HEK293 (cell line): ENCODE results near the gene HPSE2.

Source experiments
- EGR2 ChIP-seq: fragments of 450-650 bp; formaldehyde crosslinking; IDR thresholded peaks from 2 replicates; pipeline ENCODE4 v1.5.1; 2016; ENCODE audit warnings: low read depth, missing biosample characterization, missing genetic modification characterization
- FEZF1 ChIP-seq: fragments of 450-650 bp; formaldehyde crosslinking; IDR thresholded peaks from 2 replicates; pipeline ENCODE4 v1.5.1; 2016; ENCODE audit warnings: missing biosample characterization, missing genetic modification characterization
- GLIS2 ChIP-seq: fragments of 450-650 bp; formaldehyde crosslinking; IDR thresholded peaks from 2 replicates; pipeline ENCODE4 v1.5.1; 2016; ENCODE audit warnings: missing biosample characterization, missing genetic modification characterization
- HOXC10 ChIP-seq: sonication (generic); formaldehyde crosslinking; IDR thresholded peaks from 2 replicates; pipeline ENCODE4 v1.8.1; 2023; ENCODE audit warnings: mild to moderate bottlenecking, missing genetic modification reagents
- KLF7 ChIP-seq: fragments of 450-650 bp; formaldehyde crosslinking; IDR thresholded peaks from 2 replicates; pipeline ENCODE4 v1.5.1; 2016; ENCODE audit warnings: missing biosample characterization, missing genetic modification characterization, borderline replicate concordance
- KLF8 ChIP-seq: fragments of 450-650 bp; formaldehyde crosslinking; IDR thresholded peaks from 2 replicates; pipeline ENCODE4 v1.5.1; 2016; ENCODE audit warnings: missing biosample characterization, missing genetic modification characterization
- MEIS1 ChIP-seq: sonication (generic); formaldehyde crosslinking; IDR thresholded peaks from 2 replicates; pipeline ENCODE4 v1.8.1; 2022; ENCODE audit warnings: missing genetic modification reagents, mild to moderate bottlenecking, borderline replicate concordance
- SP2 ChIP-seq: fragments of 450-650 bp; formaldehyde crosslinking; IDR thresholded peaks from 2 replicates; pipeline ENCODE4 v1.5.1; 2016; ENCODE audit warnings: missing biosample characterization, missing genetic modification characterization
- SP3 ChIP-seq: fragments of 450-650 bp; formaldehyde crosslinking; IDR thresholded peaks from 2 replicates; pipeline ENCODE4 v1.5.1; 2016; ENCODE audit warnings: missing biosample characterization, missing genetic modification characterization
- YY1 ChIP-seq: fragments of 450-650 bp; formaldehyde crosslinking; IDR thresholded peaks from 2 replicates; pipeline ENCODE4 v1.5.1; 2018; ENCODE audit warnings: missing biosample characterization, missing genetic modification characterization
- ZBTB48 ChIP-seq: fragments of 450-650 bp; formaldehyde crosslinking; IDR thresholded peaks from 2 replicates; pipeline ENCODE4 v1.5.1; 2016; ENCODE audit warnings: missing biosample characterization, missing genetic modification characterization
- ZEB2 ChIP-seq: fragments of 450-650 bp; formaldehyde crosslinking; IDR thresholded peaks from 2 replicates; pipeline ENCODE4 v1.5.1; 2016; ENCODE audit warnings: missing biosample characterization, missing genetic modification characterization
- ZFHX2 ChIP-seq: fragments of 450-650 bp; formaldehyde crosslinking; conservative IDR thresholded peaks from 2 replicates; pipeline ENCODE4 v1.5.1; 2016; ENCODE audit warnings: missing biosample characterization, missing genetic modification characterization
- ZIC2 ChIP-seq: fragments of 450-650 bp; formaldehyde crosslinking; IDR thresholded peaks from 2 replicates; pipeline ENCODE4 v1.5.1; 2016; ENCODE audit warnings: missing biosample characterization, missing genetic modification characterization
- ZNF16 ChIP-seq: fragments of 450-650 bp; formaldehyde crosslinking; IDR thresholded peaks from 2 replicates; pipeline ENCODE4 v1.5.1; 2016; ENCODE audit warnings: low read depth, missing biosample characterization, missing genetic modification characterization
- ZNF221 ChIP-seq: fragments of 450-650 bp; formaldehyde crosslinking; IDR thresholded peaks from 2 replicates; pipeline ENCODE4 v1.5.1; 2017; ENCODE audit warnings: missing biosample characterization, missing genetic modification characterization, borderline replicate concordance
- ZNF248 ChIP-seq: fragments of 450-650 bp; formaldehyde crosslinking; IDR thresholded peaks from 2 replicates; pipeline ENCODE4 v1.5.1; 2017; ENCODE audit warnings: missing biosample characterization, missing genetic modification characterization
- ZNF274 ChIP-seq, 2 experiments: fragments of 200-500 bp in 1 of 2; fragments of 450-650 bp in 1 of 2; sonication (Bioruptor generic) in 1 of 2; formaldehyde crosslinking in 1 of 2; IDR thresholded peaks; 2 replicates each; pipeline versions ENCODE4 v1.5.1 to v1.6.1; 2014 to 2016; ENCODE audit warnings: borderline replicate concordance in 1 of 2, inconsistent platforms in 1 of 2, low read length in 1 of 2, missing biosample characterization in 1 of 2, missing genetic modification characterization in 1 of 2
- ZNF302 ChIP-seq: fragments of 450-650 bp; formaldehyde crosslinking; IDR thresholded peaks from 2 replicates; pipeline ENCODE4 v1.5.1; 2016; ENCODE audit warnings: missing biosample characterization, missing genetic modification characterization, low read depth
- ZNF311 ChIP-seq: fragments of 450-650 bp; formaldehyde crosslinking; IDR thresholded peaks from 2 replicates; pipeline ENCODE4 v1.5.1; 2017; ENCODE audit warnings: missing biosample characterization, missing genetic modification characterization, borderline replicate concordance
- ZNF324 ChIP-seq: fragments of 450-650 bp; formaldehyde crosslinking; IDR thresholded peaks from 2 replicates; pipeline ENCODE4 v1.5.1; 2016; ENCODE audit warnings: missing biosample characterization, missing genetic modification characterization
- ZNF335 ChIP-seq: fragments of 450-650 bp; formaldehyde crosslinking; conservative IDR thresholded peaks from 2 replicates; pipeline ENCODE4 v1.5.1; 2016; ENCODE audit warnings: missing biosample characterization, missing genetic modification characterization
- ZNF423 ChIP-seq: fragments of 450-650 bp; formaldehyde crosslinking; IDR thresholded peaks from 2 replicates; pipeline ENCODE4 v1.5.1; 2016; ENCODE audit warnings: missing biosample characterization, missing genetic modification characterization
- ZNF600 ChIP-seq: fragments of 450-650 bp; formaldehyde crosslinking; IDR thresholded peaks from 2 replicates; pipeline ENCODE4 v1.5.1; 2016; ENCODE audit warnings: missing biosample characterization, missing genetic modification characterization
- ZNF629 ChIP-seq: fragments of 450-650 bp; formaldehyde crosslinking; IDR thresholded peaks from 2 replicates; pipeline ENCODE4 v1.5.1; 2017; ENCODE audit warnings: missing biosample characterization, missing genetic modification characterization
- ZNF660 ChIP-seq: fragments of 450-650 bp; IDR thresholded peaks from 2 replicates; pipeline ENCODE4 v1.5.1; 2018; ENCODE audit warnings: missing biosample characterization, mild to moderate bottlenecking, missing genetic modification characterization
- ZNF776 ChIP-seq: fragments of 450-650 bp; formaldehyde crosslinking; IDR thresholded peaks from 2 replicates; pipeline ENCODE4 v1.5.0; 2017; ENCODE audit warnings: missing biosample characterization, missing genetic modification characterization, borderline replicate concordance
- ZNF791 ChIP-seq: fragments of 450-650 bp; formaldehyde crosslinking; IDR thresholded peaks from 2 replicates; pipeline ENCODE4 v1.5.1; 2016; ENCODE audit warnings: missing biosample characterization, missing genetic modification characterization
- ZSCAN16 ChIP-seq: fragments of 450-650 bp; formaldehyde crosslinking; IDR thresholded peaks from 2 replicates; pipeline ENCODE4 v1.5.1; 2016; ENCODE audit warnings: missing biosample characterization, missing genetic modification characterization
- TF ChIP-seq, protein P1 (sequence below): fragments of 450-650 bp; formaldehyde crosslinking; IDR thresholded peaks from 2 replicates; pipeline ENCODE4 v1.5.1; 2016; ENCODE audit warnings: missing biosample characterization, missing genetic modification characterization
- TF ChIP-seq, protein P2 (sequence below): fragments of 450-650 bp; formaldehyde crosslinking; optimal IDR thresholded peaks from 2 replicates; pipeline ENCODE3; 2016; ENCODE audit warnings: missing biosample characterization, mild to moderate bottlenecking, missing genetic modification characterization
- TF ChIP-seq, protein P3 (sequence below): fragments of 450-650 bp; IDR thresholded peaks from 2 replicates; pipeline ENCODE4 v1.5.1; 2018; ENCODE audit warnings: missing biosample characterization, mild to moderate bottlenecking, missing genetic modification characterization
- TF ChIP-seq, protein P4 (sequence below): fragments of 450-650 bp; formaldehyde crosslinking; conservative IDR thresholded peaks from 2 replicates; pipeline ENCODE4 v1.5.1; 2016; ENCODE audit warnings: low read depth, missing biosample characterization, missing genetic modification characterization
- TF ChIP-seq, protein P5 (sequence below): fragments of 450-650 bp; formaldehyde crosslinking; IDR thresholded peaks from 2 replicates; pipeline ENCODE4 v1.5.1; 2016; ENCODE audit warnings: missing biosample characterization, missing genetic modification characterization

Gene HPSE2

DNA sequence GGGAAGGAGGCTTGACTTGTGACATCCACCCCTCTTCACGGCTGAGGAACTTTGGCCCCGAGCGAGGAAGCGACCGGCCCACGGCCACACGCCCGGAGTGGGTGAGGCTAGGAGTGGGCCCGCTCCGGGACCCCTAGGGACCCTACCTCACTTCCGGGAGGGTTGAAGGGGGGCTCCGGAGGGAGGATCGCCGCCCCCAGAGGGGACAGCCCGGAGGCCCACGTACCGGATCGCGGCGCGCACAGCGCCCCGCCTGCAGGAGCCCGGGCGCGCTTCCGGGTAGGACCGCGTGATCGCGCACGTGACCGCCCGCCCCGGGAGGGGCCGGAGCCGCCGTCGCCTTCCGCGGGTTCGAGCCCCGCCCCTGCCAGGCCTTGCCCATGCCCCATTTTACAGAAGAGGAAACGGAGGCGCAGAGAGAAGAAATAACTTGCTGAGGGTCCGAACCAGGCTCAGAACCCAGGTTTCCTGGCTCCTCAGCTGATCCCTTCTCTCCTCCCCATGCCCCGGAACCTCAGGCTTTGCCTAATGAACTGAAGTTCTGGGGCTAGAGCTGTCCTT is 788.9 kb downstream of the HPSE2 start, which contains the start of gene HPS1 (continued):
- TF ChIP-seq, protein P1, sequence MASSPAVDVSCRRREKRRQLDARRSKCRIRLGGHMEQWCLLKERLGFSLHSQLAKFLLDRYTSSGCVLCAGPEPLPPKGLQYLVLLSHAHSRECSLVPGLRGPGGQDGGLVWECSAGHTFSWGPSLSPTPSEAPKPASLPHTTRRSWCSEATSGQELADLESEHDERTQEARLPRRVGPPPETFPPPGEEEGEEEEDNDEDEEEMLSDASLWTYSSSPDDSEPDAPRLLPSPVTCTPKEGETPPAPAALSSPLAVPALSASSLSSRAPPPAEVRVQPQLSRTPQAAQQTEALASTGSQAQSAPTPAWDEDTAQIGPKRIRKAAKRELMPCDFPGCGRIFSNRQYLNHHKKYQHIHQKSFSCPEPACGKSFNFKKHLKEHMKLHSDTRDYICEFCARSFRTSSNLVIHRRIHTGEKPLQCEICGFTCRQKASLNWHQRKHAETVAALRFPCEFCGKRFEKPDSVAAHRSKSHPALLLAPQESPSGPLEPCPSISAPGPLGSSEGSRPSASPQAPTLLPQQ (tag by site-specific recombination): 0 out of 2 replicates have a peak, but pooled peaks have one; percentile 63
- TF ChIP-seq ZNF16 (tag by site-specific recombination) (no peak), KLF7 (tag by site-specific recombination) (peak; percentile 31; the same call in 1 of the 2 replicates), ZNF274 (IDR thresholded peaks at IDR 0.05; ENCODE audit: low read length) (no peak), ZNF274 (tag by site-specific recombination; IDR thresholded peaks at IDR 0.05; ENCODE audit: borderline replicate concordance) (no peak), ZNF423 (tag by site-specific recombination) (no peak), ZNF324 (tag by site-specific recombination) (peak; percentile 74; the same call in 1 of the 2 replicates), ZNF335 (peak; percentile 61), ZSCAN16 (tag by site-specific recombination) (no peak), ZNF248 (no peak), ZNF660 (tag by site-specific recombination) (peak; percentile 83), GLIS2 (tag by site-specific recombination) (peak; percentile 62), ZNF302 (tag by site-specific recombination) (no peak), MEIS1 (CRISPR knock-in tag) (no peak), ZNF791 (tag by site-specific recombination) (no peak), SP2 (tag by site-specific recombination) (peak; percentile 60), HOXC10 (CRISPR knock-in tag) (no peak), ZNF311 (tag by site-specific recombination) (no peak), ZNF629 (tag by site-specific recombination) (no peak; the same call in none of the 2 replicates), SP3 (peak; percentile 65), ZIC2 (tag by site-specific recombination) (no peak), ZEB2 (tag by site-specific recombination) (peak; percentile 53; the same call in 1 of the 2 replicates), ZNF600 (tag by site-specific recombination) (no peak), FEZF1 (tag by site-specific recombination) (no peak), YY1 (tag by site-specific recombination) (peak; percentile 25; the same call in 1 of the 2 replicates), KLF8 (tag by site-specific recombination) (peak; percentile 83; the same call in 1 of the 2 replicates), EGR2 (tag by site-specific recombination) (peak; percentile 71), ZNF776 (tag by site-specific recombination) (no peak), ZBTB48 (tag by site-specific recombination) (0 out of 2 replicates have a peak, but pooled peaks have one; percentile 24), ZNF221 (tag by site-specific recombination) (no peak), ZFHX2 (tag by site-specific recombination) (peak; percentile 80)
- TF ChIP-seq, protein P2, sequence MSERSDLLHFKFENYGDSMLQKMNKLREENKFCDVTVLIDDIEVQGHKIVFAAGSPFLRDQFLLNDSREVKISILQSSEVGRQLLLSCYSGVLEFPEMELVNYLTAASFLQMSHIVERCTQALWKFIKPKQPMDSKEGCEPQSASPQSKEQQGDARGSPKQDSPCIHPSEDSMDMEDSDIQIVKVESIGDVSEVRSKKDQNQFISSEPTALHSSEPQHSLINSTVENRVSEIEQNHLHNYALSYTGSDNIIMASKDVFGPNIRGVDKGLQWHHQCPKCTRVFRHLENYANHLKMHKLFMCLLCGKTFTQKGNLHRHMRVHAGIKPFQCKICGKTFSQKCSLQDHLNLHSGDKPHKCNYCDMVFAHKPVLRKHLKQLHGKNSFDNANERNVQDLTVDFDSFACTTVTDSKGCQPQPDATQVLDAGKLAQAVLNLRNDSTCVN (tag by site-specific recombination): peak; percentile 84
- TF ChIP-seq, protein P3, sequence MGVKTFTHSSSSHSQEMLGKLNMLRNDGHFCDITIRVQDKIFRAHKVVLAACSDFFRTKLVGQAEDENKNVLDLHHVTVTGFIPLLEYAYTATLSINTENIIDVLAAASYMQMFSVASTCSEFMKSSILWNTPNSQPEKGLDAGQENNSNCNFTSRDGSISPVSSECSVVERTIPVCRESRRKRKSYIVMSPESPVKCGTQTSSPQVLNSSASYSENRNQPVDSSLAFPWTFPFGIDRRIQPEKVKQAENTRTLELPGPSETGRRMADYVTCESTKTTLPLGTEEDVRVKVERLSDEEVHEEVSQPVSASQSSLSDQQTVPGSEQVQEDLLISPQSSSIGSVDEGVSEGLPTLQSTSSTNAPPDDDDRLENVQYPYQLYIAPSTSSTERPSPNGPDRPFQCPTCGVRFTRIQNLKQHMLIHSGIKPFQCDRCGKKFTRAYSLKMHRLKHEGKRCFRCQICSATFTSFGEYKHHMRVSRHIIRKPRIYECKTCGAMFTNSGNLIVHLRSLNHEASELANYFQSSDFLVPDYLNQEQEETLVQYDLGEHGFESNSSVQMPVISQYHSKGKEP (tag by site-specific recombination): peak; percentile 32; the same call in 1 of the 2 replicates
- TF ChIP-seq, protein P4, sequence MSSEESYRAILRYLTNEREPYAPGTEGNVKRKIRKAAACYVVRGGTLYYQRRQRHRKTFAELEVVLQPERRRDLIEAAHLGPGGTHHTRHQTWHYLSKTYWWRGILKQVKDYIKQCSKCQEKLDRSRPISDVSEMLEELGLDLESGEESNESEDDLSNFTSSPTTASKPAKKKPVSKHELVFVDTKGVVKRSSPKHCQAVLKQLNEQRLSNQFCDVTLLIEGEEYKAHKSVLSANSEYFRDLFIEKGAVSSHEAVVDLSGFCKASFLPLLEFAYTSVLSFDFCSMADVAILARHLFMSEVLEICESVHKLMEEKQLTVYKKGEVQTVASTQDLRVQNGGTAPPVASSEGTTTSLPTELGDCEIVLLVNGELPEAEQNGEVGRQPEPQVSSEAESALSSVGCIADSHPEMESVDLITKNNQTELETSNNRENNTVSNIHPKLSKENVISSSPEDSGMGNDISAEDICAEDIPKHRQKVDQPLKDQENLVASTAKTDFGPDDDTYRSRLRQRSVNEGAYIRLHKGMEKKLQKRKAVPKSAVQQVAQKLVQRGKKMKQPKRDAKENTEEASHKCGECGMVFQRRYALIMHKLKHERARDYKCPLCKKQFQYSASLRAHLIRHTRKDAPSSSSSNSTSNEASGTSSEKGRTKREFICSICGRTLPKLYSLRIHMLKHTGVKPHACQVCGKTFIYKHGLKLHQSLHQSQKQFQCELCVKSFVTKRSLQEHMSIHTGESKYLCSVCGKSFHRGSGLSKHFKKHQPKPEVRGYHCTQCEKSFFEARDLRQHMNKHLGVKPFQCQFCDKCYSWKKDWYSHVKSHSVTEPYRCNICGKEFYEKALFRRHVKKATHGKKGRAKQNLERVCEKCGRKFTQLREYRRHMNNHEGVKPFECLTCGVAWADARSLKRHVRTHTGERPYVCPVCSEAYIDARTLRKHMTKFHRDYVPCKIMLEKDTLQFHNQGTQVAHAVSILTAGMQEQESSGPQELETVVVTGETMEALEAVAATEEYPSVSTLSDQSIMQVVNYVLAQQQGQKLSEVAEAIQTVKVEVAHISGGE (tag by site-specific recombination): peak; percentile 54
- TF ChIP-seq, protein P5, sequence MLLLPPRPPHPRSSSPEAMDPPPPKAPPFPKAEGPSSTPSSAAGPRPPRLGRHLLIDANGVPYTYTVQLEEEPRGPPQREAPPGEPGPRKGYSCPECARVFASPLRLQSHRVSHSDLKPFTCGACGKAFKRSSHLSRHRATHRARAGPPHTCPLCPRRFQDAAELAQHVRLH (tag by site-specific recombination): peak; percentile 90
